Measurements from ENCODE around the gene ACSBG1.
"Not testable (repeated sequence)": the region's sequence is repeated elsewhere in the genome, so short reads cannot be mapped to it uniquely, and the experiment has no call there.

Gene ACSBG1

GRCh38 chr15:78263907-78264303, 29.5 kb upstream of the ACSBG1 start:
- peak overlapping the region; percentile 53 for H3K27ac ChIP-seq (ENCODE audit: low read depth, low read length)
- H3K27me3 ChIP-seq (ENCODE audit: control insufficient read depth, insufficient read depth, low read length), result no peaks in the 10 kb centered on the region
- peaks cover 17% of the 10 kb centered on the region for H3K4me1 ChIP-seq (ENCODE audit: control insufficient read depth, insufficient read depth, low read length)
- peak overlapping the region; percentile 47 for H3K4me3 ChIP-seq (ENCODE audit: low read length)
- H3K36me3 ChIP-seq (ENCODE audit: control insufficient read depth, insufficient read depth, low read length), result no peaks in the 10 kb centered on the region
- H3K9ac ChIP-seq (ENCODE audit: low read length), result peak overlapping the region; percentile 42

- no peak overlapping the region for H3K9ac ChIP-seq (ENCODE audit: low read length)
- no peak overlapping the region for H3K27ac ChIP-seq (ENCODE audit: low read depth, low read length)
- peaks cover 17% of the 10 kb centered on the region for H3K4me1 ChIP-seq (ENCODE audit: control insufficient read depth, insufficient read depth, low read length)
These were observed 29.0 kb upstream of the ACSBG1 start for GRCh38 chr15:78263351-78263781.

GRCh38 chr15:78261062-78261461, 26.7 kb upstream of the ACSBG1 start:
- Histone ChIP-seq H3K27me3 (ENCODE audit: control insufficient read depth, insufficient read depth, low read length) (no peaks in the 10 kb centered on the region), H3K27ac (ENCODE audit: low read depth, low read length) (no peak overlapping the region), H3K36me3 (ENCODE audit: control insufficient read depth, insufficient read depth, low read length) (no peaks in the 10 kb centered on the region), H3K9ac (ENCODE audit: low read length) (no peak overlapping the region), H3K4me3 (ENCODE audit: low read length) (no peak overlapping the region), H3K4me1 (ENCODE audit: control insufficient read depth, insufficient read depth, low read length) (peaks cover 8% of the 10 kb centered on the region)

More at GRCh38 chr15:78263351-78263781, 29.0 kb upstream of the ACSBG1 start:
- Histone ChIP-seq H3K36me3 (ENCODE audit: control insufficient read depth, insufficient read depth, low read length) (no peaks in the 10 kb centered on the region), H3K4me3 (ENCODE audit: low read length) (no peak overlapping the region), H3K27me3 (ENCODE audit: control insufficient read depth, insufficient read depth, low read length) (no peaks in the 10 kb centered on the region)

GRCh38 chr15:78260489-78260888, 26.1 kb upstream of the ACSBG1 start:
- H3K4me3 ChIP-seq (ENCODE audit: low read length), result no peak overlapping the region
- peaks cover 4% of the 10 kb centered on the region for H3K4me1 ChIP-seq (ENCODE audit: control insufficient read depth, insufficient read depth, low read length)
- no peak overlapping the region for H3K9ac ChIP-seq (ENCODE audit: low read length)
- no peaks in the 10 kb centered on the region for H3K36me3 ChIP-seq (ENCODE audit: control insufficient read depth, insufficient read depth, low read length)
- no peaks in the 10 kb centered on the region for H3K27me3 ChIP-seq (ENCODE audit: control insufficient read depth, insufficient read depth, low read length)
- H3K27ac ChIP-seq (ENCODE audit: low read depth, low read length), result no peak overlapping the region

GRCh38 chr15:78259232-78259631, 24.9 kb upstream of the ACSBG1 start:
- Histone ChIP-seq H3K4me3 (ENCODE audit: low read length) (no peak overlapping the region), H3K4me1 (ENCODE audit: control insufficient read depth, insufficient read depth, low read length) (no peaks in the 10 kb centered on the region), H3K36me3 (ENCODE audit: control insufficient read depth, insufficient read depth, low read length) (no peaks in the 10 kb centered on the region), H3K9ac (ENCODE audit: low read length) (no peak overlapping the region), H3K27ac (ENCODE audit: low read depth, low read length) (no peak overlapping the region), H3K27me3 (ENCODE audit: control insufficient read depth, insufficient read depth, low read length) (no peaks in the 10 kb centered on the region)

- H3K4me3 ChIP-seq (ENCODE audit: low read length), result no peak overlapping the region
- no peak overlapping the region for H3K9ac ChIP-seq (ENCODE audit: low read length)
- no peaks in the 10 kb centered on the region for H3K36me3 ChIP-seq (ENCODE audit: control insufficient read depth, insufficient read depth, low read length)
- no peaks in the 10 kb centered on the region for H3K27me3 ChIP-seq (ENCODE audit: control insufficient read depth, insufficient read depth, low read length)
- H3K27ac ChIP-seq (ENCODE audit: low read depth, low read length), result no peak overlapping the region
- no peaks in the 10 kb centered on the region for H3K4me1 ChIP-seq (ENCODE audit: control insufficient read depth, insufficient read depth, low read length)
These were observed 23.3 kb upstream of the ACSBG1 start for GRCh38 chr15:78257681-78258080.

- no peak overlapping the region for H3K9ac ChIP-seq (ENCODE audit: low read length)
- no peaks in the 10 kb centered on the region for H3K36me3 ChIP-seq (ENCODE audit: control insufficient read depth, insufficient read depth, low read length)
- no peaks in the 10 kb centered on the region for H3K4me1 ChIP-seq (ENCODE audit: control insufficient read depth, insufficient read depth, low read length)
- no peak overlapping the region for H3K27ac ChIP-seq (ENCODE audit: low read depth, low read length)
- H3K27me3 ChIP-seq (ENCODE audit: control insufficient read depth, insufficient read depth, low read length), result no peaks in the 10 kb centered on the region
- no peak overlapping the region for H3K4me3 ChIP-seq (ENCODE audit: low read length)
These were observed 21.7 kb upstream of the ACSBG1 start for GRCh38 chr15:78256044-78256437.

GRCh38 chr15:78255421-78256043, 21.2 kb upstream of the ACSBG1 start:
- H3K4me1 ChIP-seq (ENCODE audit: control insufficient read depth, insufficient read depth, low read length), result no peaks in the 10 kb centered on the region
- no peak overlapping the region for H3K9ac ChIP-seq (ENCODE audit: low read length)
- no peaks in the 10 kb centered on the region for H3K36me3 ChIP-seq (ENCODE audit: control insufficient read depth, insufficient read depth, low read length)
- H3K27ac ChIP-seq (ENCODE audit: low read depth, low read length), result no peak overlapping the region
- no peak overlapping the region for H3K4me3 ChIP-seq (ENCODE audit: low read length)
- H3K27me3 ChIP-seq (ENCODE audit: control insufficient read depth, insufficient read depth, low read length), result no peaks in the 10 kb centered on the region

GRCh38 chr15:78251136-78251535, 16.8 kb upstream of the ACSBG1 start:
- Histone ChIP-seq H3K27me3 (ENCODE audit: control insufficient read depth, insufficient read depth, low read length) (no peaks in the 10 kb centered on the region), H3K27ac (ENCODE audit: low read depth, low read length) (no peak overlapping the region), H3K4me1 (ENCODE audit: control insufficient read depth, insufficient read depth, low read length) (no peaks in the 10 kb centered on the region), H3K9ac (ENCODE audit: low read length) (no peak overlapping the region), H3K4me3 (ENCODE audit: low read length) (no peak overlapping the region), H3K36me3 (ENCODE audit: control insufficient read depth, insufficient read depth, low read length) (no peaks in the 10 kb centered on the region)

GRCh38 chr15:78249131-78249530, 14.8 kb upstream of the ACSBG1 start:
- no peaks in the 10 kb centered on the region for H3K4me1 ChIP-seq (ENCODE audit: control insufficient read depth, insufficient read depth, low read length)
- no peak overlapping the region for H3K27ac ChIP-seq (ENCODE audit: low read depth, low read length)
- no peaks in the 10 kb centered on the region for H3K36me3 ChIP-seq (ENCODE audit: control insufficient read depth, insufficient read depth, low read length)
- no peaks in the 10 kb centered on the region for H3K27me3 ChIP-seq (ENCODE audit: control insufficient read depth, insufficient read depth, low read length)
- no peak overlapping the region for H3K4me3 ChIP-seq (ENCODE audit: low read length)
- no peak overlapping the region for H3K9ac ChIP-seq (ENCODE audit: low read length)

GRCh38 chr15:78247911-78248310, 13.5 kb upstream of the ACSBG1 start:
- Histone ChIP-seq H3K9ac (ENCODE audit: low read length) (no peak overlapping the region), H3K4me1 (ENCODE audit: control insufficient read depth, insufficient read depth, low read length) (no peaks in the 10 kb centered on the region), H3K4me3 (ENCODE audit: low read length) (no peak overlapping the region), H3K36me3 (ENCODE audit: control insufficient read depth, insufficient read depth, low read length) (no peaks in the 10 kb centered on the region), H3K27me3 (ENCODE audit: control insufficient read depth, insufficient read depth, low read length) (no peaks in the 10 kb centered on the region), H3K27ac (ENCODE audit: low read depth, low read length) (no peak overlapping the region)

GRCh38 chr15:78245976-78246620, 11.7 kb upstream of the ACSBG1 start:
- not testable (repeated sequence) for H3K9ac ChIP-seq (ENCODE audit: low read length); H3K36me3 ChIP-seq (ENCODE audit: control insufficient read depth, insufficient read depth, low read length); H3K27ac ChIP-seq (ENCODE audit: low read depth, low read length); H3K4me1 ChIP-seq (ENCODE audit: control insufficient read depth, insufficient read depth, low read length); H3K27me3 ChIP-seq (ENCODE audit: control insufficient read depth, insufficient read depth, low read length); H3K4me3 ChIP-seq (ENCODE audit: low read length)

GRCh38 chr15:78245392-78245791, 11.0 kb upstream of the ACSBG1 start:
- not testable (repeated sequence) for H3K4me3 ChIP-seq (ENCODE audit: low read length); H3K9ac ChIP-seq (ENCODE audit: low read length); H3K27me3 ChIP-seq (ENCODE audit: control insufficient read depth, insufficient read depth, low read length); H3K36me3 ChIP-seq (ENCODE audit: control insufficient read depth, insufficient read depth, low read length); H3K4me1 ChIP-seq (ENCODE audit: control insufficient read depth, insufficient read depth, low read length); H3K27ac ChIP-seq (ENCODE audit: low read depth, low read length)
